Fibroblast of lung (primary cell): ENCODE data around the gene KIZ. TPM values are rescaled to one million over a fixed set of nuclear protein-coding genes. Genes with fewer than 3 reads are reported as not detected.

ENCODE experiments used
- DNase-seq, 2 donors: peaks; one replicate each; pipeline versions ENCODE4 v3.0.0 to v3.0.0-alpha.2; 2010; ENCODE audit warnings: low read depth in 2 of 2
- H2AFZ ChIP-seq: 2 replicates; pipeline ENCODE4 v1.5.1; 2012; ENCODE audit warnings: low read length, control low read depth, inconsistent platforms
- H3K27ac ChIP-seq: 2 replicates; pipeline ENCODE4 v1.5.1; 2011; ENCODE audit warnings: low read length, control low read depth; ENCODE audit not compliant: insufficient read depth
- H3K27me3 ChIP-seq: 2 replicates; pipeline ENCODE4 v1.5.1; 2011; ENCODE audit warnings: mild to moderate bottlenecking, low read length; ENCODE audit not compliant: control insufficient read depth, insufficient read depth
- H3K36me3 ChIP-seq: 2 replicates; pipeline ENCODE4 v1.5.1; 2011; ENCODE audit warnings: low read length; ENCODE audit not compliant: control insufficient read depth, insufficient read depth
- H3K4me1 ChIP-seq: 2 replicates; pipeline ENCODE4 v1.5.1; 2011; ENCODE audit warnings: low read length; ENCODE audit not compliant: control insufficient read depth, insufficient read depth; ENCODE audit errors: extremely low read depth
- H3K4me2 ChIP-seq: 2 replicates; pipeline ENCODE4 v1.5.1; 2011; ENCODE audit warnings: low read length, control low read depth; ENCODE audit not compliant: insufficient read depth; ENCODE audit errors: extremely low read depth
- H3K4me3 ChIP-seq, 4 experiments: fragments of 200-600 bp in 1 of 4; sonication (generic) in 1 of 4; replicated peaks in 1 of 4; 2 replicates each; pipeline ENCODE4 v1.5.1; 2011 to 2016; ENCODE audit warnings: low read length in 4 of 4, low read depth in 3 of 4, mild to moderate bottlenecking in 3 of 4, control low read depth in 2 of 4, inconsistent platforms in 1 of 4, mixed read lengths in 1 of 4; ENCODE audit not compliant: insufficient read depth in 1 of 4; ENCODE audit errors: control extremely low read depth in 1 of 4
- H3K79me2 ChIP-seq: 2 replicates; pipeline ENCODE4 v1.5.1; 2012; ENCODE audit warnings: mild to moderate bottlenecking, low read length, inconsistent platforms; ENCODE audit not compliant: control insufficient read depth, insufficient read depth
- H3K9ac ChIP-seq: 2 replicates; pipeline ENCODE4 v1.5.1; 2011; ENCODE audit warnings: mild to moderate bottlenecking, low read length, control low read depth; ENCODE audit not compliant: insufficient read depth
- H3K9me3 ChIP-seq: 2 replicates; pipeline ENCODE4 v1.5.1; 2012; ENCODE audit warnings: low read depth, low read length; ENCODE audit not compliant: control insufficient read depth, insufficient read depth
- H4K20me1 ChIP-seq: 2 replicates; pipeline ENCODE4 v1.5.1; 2011; ENCODE audit warnings: low read length; ENCODE audit not compliant: control insufficient read depth, insufficient read depth; ENCODE audit errors: extremely low read depth
- EZH2 ChIP-seq: IDR thresholded peaks from 2 replicates; pipeline ENCODE4 v1.5.1; 2012; ENCODE audit warnings: low read length, control low read depth, mild to moderate bottlenecking; ENCODE audit errors: missing control alignments
- polyA plus RNA-seq, 2 donors: library from polyadenylated mRNA; depleted of rRNA in 1 of 2; stranded (reverse) in 1 of 2; unstranded in 1 of 2; fragments of >200 nt; gene quantifications; 2 replicates each; pipeline ENCODE4 v1.2.1, GENCODE V29; 2011 to 2012; ENCODE audit warnings: missing spikeins in 1 of 2
- total RNA-seq: library from RNA; depleted of rRNA; stranded (reverse); fragments of >200 nt; gene quantifications from 2 replicates; pipeline ENCODE4 v1.2.1, GENCODE V29; 2014
- TF ChIP-seq, protein P1 (sequence below), 2 donors: IDR thresholded peaks in 1 of 2; conservative IDR thresholded peaks in 1 of 2; 1 replicate in 1 of 2; 2 replicates in 1 of 2; pipeline ENCODE4 v1.5.1; 2011 to 2012; ENCODE audit warnings: low read length in 2 of 2, control low read depth in 1 of 2, inconsistent platforms in 1 of 2, low read depth in 1 of 2, mild to moderate bottlenecking in 1 of 2

KIZ gene
- total and polyA plus RNA-seq, 2 donors (not counting 1 experiment from before 2014, with no cell fraction given) = 11.5 to 23.5 TPM

DNA sequence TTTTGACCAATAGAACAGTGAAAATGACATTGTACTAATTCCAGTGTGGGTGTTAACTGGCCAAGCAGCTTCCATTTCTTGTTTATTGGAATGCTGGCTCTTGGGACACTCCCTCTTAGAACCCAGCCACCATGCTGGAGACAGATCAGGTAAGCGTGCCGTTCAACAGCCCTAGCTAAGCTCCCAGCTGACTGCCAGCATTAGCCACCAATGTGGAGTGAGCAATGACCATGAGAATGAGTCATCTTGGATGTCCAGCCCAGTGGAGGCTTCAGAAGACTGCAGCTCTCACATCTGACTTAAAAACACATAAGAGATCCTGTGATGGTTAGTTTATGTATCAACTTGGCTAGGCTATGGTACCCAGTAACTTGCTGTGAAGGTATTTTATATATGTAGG lies 16.7 kb upstream of the KIZ start:
- Histone ChIP-seq H2AFZ (no peak overlapping the region), H3K27me3 (peaks cover 31% of the 10 kb centered on the region), H3K79me2 (no peaks in the 10 kb centered on the region), H3K4me2 (no peak overlapping the region), H3K4me1 (no peaks in the 10 kb centered on the region), H4K20me1 (no peaks in the 10 kb centered on the region), H3K9ac (no peak overlapping the region), H3K4me3 (no peak overlapping the region), H3K27ac (no peak overlapping the region), H3K36me3 (no peaks in the 10 kb centered on the region), H3K9me3 (no peaks in the 10 kb centered on the region)
- TF ChIP-seq, protein P1, sequence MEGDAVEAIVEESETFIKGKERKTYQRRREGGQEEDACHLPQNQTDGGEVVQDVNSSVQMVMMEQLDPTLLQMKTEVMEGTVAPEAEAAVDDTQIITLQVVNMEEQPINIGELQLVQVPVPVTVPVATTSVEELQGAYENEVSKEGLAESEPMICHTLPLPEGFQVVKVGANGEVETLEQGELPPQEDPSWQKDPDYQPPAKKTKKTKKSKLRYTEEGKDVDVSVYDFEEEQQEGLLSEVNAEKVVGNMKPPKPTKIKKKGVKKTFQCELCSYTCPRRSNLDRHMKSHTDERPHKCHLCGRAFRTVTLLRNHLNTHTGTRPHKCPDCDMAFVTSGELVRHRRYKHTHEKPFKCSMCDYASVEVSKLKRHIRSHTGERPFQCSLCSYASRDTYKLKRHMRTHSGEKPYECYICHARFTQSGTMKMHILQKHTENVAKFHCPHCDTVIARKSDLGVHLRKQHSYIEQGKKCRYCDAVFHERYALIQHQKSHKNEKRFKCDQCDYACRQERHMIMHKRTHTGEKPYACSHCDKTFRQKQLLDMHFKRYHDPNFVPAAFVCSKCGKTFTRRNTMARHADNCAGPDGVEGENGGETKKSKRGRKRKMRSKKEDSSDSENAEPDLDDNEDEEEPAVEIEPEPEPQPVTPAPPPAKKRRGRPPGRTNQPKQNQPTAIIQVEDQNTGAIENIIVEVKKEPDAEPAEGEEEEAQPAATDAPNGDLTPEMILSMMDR (conservative IDR thresholded peaks at IDR 0.05 in 1 of 2, IDR thresholded peaks at IDR 0.05 in 1 of 2; ENCODE audit: low read depth in 1 of 2, low read length in 2 of 2) = no peak
- TF ChIP-seq EZH2 = no peak
- DNase-seq = no peak

DNA sequence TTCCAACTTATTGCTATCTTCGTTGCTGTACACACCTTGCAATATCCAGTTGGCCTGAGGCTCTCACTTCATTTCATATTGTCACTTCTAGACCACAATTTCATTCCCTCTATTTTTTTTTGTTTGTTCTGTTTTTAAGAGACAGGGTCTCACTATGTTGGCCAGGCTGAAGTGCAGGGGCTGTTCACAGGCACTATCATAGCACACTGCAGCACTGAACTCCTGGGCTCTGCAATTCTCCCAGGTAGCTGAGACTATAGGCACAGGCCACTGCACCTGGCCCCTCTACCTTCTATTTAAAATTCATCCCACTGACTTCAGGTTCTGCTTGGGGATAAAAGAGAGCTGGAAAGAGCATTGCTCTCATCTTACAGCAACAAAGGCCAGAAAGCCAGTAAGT lies 15.1 kb upstream of the KIZ start:
- Histone ChIP-seq H3K4me2 (no peak overlapping the region), H3K27me3 (peaks cover 17% of the 10 kb centered on the region), H4K20me1 (no peaks in the 10 kb centered on the region), H3K36me3 (no peaks in the 10 kb centered on the region), H3K9ac (no peak overlapping the region), H3K79me2 (no peaks in the 10 kb centered on the region), H3K4me1 (no peaks in the 10 kb centered on the region), H3K27ac (no peak overlapping the region), H2AFZ (no peak overlapping the region), H3K4me3 (no peak overlapping the region), H3K9me3 (no peaks in the 10 kb centered on the region)
- DNase-seq = no peak
- TF ChIP-seq, protein P1 (conservative IDR thresholded peaks at IDR 0.05 in 1 of 2, IDR thresholded peaks at IDR 0.05 in 1 of 2; ENCODE audit: low read depth in 1 of 2, low read length in 2 of 2) = no peak
- TF ChIP-seq EZH2 = no peak

DNA sequence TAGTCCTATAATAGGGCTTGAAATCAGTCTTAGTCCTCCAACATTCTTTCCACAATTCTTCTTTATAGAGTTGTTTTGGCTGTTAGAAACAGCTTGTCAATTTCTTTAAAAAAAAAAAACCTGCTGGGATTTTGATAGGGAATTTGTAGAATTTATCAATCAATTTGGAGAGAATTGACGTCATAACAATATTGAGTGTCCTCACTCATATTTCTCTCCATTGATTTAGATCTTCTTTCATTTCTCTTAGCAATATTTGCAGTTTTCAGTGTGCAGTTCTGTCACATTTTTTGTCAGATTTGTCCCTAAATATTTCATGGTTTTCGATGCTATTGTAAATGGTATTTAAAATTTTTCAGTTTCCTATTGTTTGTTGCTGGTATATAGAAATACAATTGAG lies 14.5 kb upstream of the KIZ start:
- Histone ChIP-seq H4K20me1 (no peaks in the 10 kb centered on the region), H2AFZ (no peak overlapping the region), H3K36me3 (no peaks in the 10 kb centered on the region), H3K9me3 (no peaks in the 10 kb centered on the region), H3K4me3 (no peak overlapping the region), H3K4me2 (no peak overlapping the region), H3K9ac (no peak overlapping the region), H3K27ac (no peak overlapping the region), H3K4me1 (no peaks in the 10 kb centered on the region), H3K79me2 (no peaks in the 10 kb centered on the region), H3K27me3 (peaks cover 13% of the 10 kb centered on the region)
- no peak for TF ChIP-seq EZH2
- TF ChIP-seq, protein P1 (conservative IDR thresholded peaks at IDR 0.05 in 1 of 2, IDR thresholded peaks at IDR 0.05 in 1 of 2; ENCODE audit: low read depth in 1 of 2, low read length in 2 of 2) = no peak
- no peak for DNase-seq
